ENCODE data around the gene HMGB4. TPM values are rescaled to one million over a fixed set of nuclear protein-coding genes. Genes with fewer than 3 reads are reported as not detected.

Gene HMGB4
- polyA plus RNA-seq, 3 donors, result not detected

GRCh38 chr1:33886496-33886895, 22.6 kb downstream of the HMGB4 start:
- DNase-seq (ENCODE audit: extremely low read depth in 1 of 11, low read depth in 9 of 11, low spot score in 4 of 11), result no peak

DNA sequence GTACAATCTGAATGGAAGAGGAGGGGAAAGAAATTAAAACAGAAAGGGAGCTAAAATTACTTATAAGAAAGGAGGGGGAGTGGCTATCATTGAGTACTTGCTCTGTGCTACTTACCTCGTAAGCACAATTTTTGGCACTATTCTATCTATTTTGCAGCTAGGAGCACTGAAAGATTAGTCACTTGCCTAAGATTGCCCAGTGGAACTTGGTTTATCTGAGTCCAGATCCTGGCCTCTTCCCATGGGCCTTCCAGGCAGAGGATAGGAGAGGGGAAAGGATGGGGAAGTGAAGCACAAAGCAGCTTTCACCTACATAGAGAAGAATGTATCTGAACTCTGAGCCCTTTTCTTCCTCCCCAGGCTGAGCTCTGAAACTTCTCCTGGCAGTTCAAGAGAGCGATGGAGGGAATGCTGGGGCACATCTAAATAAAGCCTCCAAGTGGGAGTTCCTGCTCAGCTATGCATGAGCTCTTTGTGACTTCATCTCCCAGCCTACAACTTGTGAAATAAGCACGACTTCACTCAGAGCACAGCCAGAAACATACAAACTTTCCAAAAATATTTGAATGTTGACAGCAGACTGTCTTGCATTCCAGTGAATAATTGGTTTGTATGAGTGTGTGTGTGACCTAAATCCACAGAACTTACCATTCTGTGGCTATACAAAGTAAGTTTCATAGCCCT, 29.4 kb downstream of the HMGB4 start:
- DNase-seq (ENCODE audit: extremely low read depth in 1 of 11, low read depth in 9 of 11, low spot score in 4 of 11), result peak in 1 of 11 donors; percentile 18

- no peak for DNase-seq (ENCODE audit: extremely low read depth in 1 of 11, low read depth in 9 of 11, low spot score in 4 of 11)
Measured at GRCh38 chr1:33895396-33895795, 31.5 kb downstream of the HMGB4 start.

DNA sequence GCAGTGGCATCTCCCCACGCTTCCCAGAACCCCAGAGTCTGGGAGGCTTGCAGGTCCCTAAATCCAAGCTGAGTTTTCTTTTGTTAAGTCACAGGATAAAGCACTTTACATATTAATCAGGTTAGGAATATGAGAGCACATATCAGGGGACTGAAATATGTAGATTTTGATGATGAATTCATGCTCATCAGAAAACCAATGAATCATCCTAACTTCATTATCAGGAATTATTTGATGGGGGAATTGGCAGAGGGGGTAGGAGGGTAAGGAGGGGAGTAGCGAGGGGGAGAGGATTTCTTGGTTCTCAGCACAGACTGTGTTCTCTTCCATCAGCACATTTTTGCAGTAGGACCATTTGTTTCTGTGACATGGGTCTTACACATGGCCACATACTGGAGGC, 32.1 kb downstream of the HMGB4 start:
- DNase-seq (ENCODE audit: extremely low read depth in 1 of 11, low read depth in 9 of 11, low spot score in 4 of 11), result no peak

DNA sequence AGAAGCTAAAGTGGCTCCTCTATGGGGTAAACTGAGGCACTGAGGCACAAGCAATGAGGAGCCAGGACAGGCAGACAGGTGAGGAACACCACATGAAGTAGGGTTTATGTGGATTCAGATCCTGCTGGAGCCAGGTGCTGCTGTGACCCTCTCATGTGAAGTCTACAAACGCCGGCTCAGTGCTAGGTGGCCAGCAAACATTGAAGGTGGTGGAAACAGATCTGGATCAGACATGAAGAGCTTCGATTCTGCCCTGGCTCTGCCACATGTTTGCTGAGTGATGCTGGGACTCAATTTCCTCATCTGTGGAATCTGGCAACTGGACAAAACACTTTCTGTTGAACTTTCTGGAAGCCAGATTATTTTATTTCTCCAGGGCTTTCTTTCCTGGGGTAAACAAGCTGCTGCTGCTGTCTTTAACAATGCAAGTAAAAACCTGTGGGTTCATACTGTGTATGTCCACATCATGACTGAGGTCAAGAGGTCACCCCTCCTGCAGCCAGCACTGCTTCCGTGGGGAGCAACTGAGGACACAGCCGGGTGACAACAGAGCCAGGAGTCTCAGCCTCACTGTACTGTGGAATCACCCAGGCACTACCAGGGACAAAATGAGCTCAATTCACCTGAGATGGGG, 33.3 kb downstream of the HMGB4 start:
- no peak for DNase-seq (ENCODE audit: extremely low read depth in 1 of 11, low read depth in 9 of 11, low spot score in 4 of 11)

DNA sequence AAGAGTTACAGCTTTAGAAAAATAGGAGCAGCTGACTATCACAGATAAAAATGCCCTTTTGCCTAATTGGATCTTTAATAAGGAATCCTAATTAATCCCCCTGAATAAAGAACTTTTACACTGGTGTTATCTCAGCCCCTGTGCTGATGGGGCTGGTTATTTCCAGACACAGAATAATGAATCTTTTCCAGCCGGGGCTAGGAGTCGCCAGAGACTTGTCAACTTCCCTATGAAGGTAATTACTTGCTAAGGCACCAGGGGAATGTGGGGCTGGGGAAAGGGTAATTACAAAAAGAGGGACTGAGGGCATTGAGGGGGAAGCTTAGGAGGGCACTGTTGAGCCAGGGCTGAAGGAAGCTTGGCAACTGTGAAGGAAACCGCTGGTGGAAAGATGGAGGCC, 34.5 kb downstream of the HMGB4 start:
- no peak for DNase-seq (ENCODE audit: extremely low read depth in 1 of 11, low read depth in 9 of 11, low spot score in 4 of 11)

DNA sequence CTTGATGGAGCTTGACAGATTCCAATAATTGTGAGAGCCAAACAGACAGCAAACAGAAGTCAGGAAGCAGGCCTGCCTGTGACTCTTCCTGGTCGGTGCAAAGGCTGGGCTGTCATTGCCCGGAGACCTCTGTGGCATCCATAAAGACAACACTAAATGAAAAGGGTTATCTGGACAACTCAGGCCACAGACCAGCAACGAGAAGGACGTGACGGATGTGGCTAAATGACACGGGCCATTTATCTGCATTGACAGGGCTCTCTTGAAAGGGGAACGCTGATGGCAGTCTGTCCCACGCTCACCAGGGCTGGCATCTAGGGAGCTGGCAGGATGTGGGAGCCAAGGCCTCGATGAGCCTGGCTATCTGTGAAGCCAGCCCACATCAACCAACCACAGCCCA, 35.0 kb downstream of the HMGB4 start:
- no peak for DNase-seq (ENCODE audit: extremely low read depth in 1 of 11, low read depth in 9 of 11, low spot score in 4 of 11)

- no peak for DNase-seq (ENCODE audit: extremely low read depth in 1 of 11, low read depth in 9 of 11, low spot score in 4 of 11)
Measured at GRCh38 chr1:33899746-33900145, 35.9 kb downstream of the HMGB4 start.

- no peak for DNase-seq (ENCODE audit: extremely low read depth in 1 of 11, low read depth in 9 of 11, low spot score in 4 of 11)
Measured at GRCh38 chr1:33902486-33903209, 38.8 kb downstream of the HMGB4 start.

GRCh38 chr1:33903210-33903589, 39.3 kb downstream of the HMGB4 start:
- DNase-seq (ENCODE audit: extremely low read depth in 1 of 11, low read depth in 9 of 11, low spot score in 4 of 11), result peak in 8 of 11 donors; percentile 8 to 58 (median 24)

DNA sequence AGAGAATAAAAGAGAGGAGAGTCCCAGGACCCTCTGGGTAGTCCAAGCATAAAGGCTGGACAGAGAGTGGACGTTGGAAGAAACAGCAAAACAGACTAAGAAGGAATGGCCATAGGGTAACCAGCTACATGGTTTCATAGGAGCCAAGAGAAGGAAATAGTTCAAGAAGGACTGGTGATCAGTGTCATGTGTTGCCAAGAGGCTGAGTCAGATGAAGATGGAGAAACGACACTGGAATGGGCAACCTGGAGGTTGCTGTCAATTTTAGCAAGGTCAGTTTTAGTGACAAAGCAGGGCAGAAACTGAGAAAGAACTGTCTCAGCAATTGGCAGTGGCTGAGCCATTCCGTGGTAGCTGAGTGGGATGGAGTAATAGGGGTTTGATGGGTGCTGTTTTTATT, 41.4 kb downstream of the HMGB4 start:
- DNase-seq (ENCODE audit: extremely low read depth in 1 of 11, low read depth in 9 of 11, low spot score in 4 of 11), result no peak

DNA sequence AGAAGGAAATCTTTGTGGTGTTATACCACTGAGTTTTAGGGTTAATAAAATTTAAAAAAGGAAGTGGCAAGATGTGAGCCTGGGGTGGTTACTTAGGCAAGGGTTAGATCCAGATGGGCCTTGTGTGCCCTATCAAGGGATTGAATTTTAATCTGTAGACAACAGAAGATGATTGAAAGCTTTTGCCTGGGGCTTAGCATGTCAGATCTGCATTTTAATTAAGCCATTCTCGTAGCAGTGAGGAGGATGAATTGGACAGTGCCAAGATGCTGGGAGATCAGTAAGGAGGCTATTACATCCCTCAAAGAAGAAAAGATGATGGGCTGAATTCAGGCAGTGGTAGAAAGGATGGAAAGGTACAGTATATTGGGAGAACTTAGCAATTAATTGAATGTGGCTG, 42.3 kb downstream of the HMGB4 start:
- no peak for DNase-seq (ENCODE audit: extremely low read depth in 1 of 11, low read depth in 9 of 11, low spot score in 4 of 11)

DNA sequence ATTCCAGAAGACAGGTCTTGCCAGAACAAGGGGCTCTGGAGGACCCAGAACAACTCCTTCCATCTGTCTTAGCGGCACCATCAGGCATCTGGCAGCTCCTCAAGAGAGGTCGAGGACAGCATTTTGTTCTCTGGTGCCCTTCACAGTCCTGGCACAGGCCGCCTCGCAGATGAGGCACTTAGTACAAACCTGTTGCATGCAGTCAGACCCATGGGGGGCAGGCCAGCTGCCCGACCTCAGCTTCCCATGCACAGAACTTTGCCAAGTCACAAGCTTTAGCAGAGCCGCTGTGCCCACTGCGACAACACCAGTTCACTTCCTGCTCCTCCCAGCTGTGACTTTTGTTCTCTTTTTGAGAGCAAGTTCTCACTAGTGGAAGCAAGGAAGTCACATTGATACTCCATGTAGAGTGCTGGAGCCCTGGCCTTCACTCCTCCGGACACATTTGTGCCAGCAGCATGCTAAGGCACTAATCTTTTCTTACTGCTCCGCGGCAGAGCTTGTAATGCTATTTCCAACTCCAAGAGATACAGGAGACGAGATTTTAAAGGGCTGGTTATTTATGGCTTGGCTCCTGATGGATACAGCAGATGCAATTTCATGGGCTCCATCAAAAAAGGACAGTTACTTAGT, 44.6 kb downstream of the HMGB4 start:
- no peak for DNase-seq (ENCODE audit: extremely low read depth in 1 of 11, low read depth in 9 of 11, low spot score in 4 of 11)

Data from renal cortex interstitium (tissue), 11 donors.